Central memory CD4-positive, alpha-beta T cell (primary cell): ENCODE measurements around the gene NFATC4.
"Not testable (repeated sequence)": the region's sequence is repeated elsewhere in the genome, so short reads cannot be mapped to it uniquely, and the experiment has no call there.

Experiments used
- DNase-seq: peaks from one replicate; pipeline ENCODE4 v3.0.0; 2022

Gene NFATC4

GRCh38 chr14:24339284-24340151, 28.5 kb upstream of the NFATC4 start, which contains the start of gene RIPK3:
TSS of gene RIPK3 (minus strand) at chr14:24339991. CDS start at chr14:24339826, 165 bp downstream.
- DNase-seq, result peak; percentile 65

DNA sequence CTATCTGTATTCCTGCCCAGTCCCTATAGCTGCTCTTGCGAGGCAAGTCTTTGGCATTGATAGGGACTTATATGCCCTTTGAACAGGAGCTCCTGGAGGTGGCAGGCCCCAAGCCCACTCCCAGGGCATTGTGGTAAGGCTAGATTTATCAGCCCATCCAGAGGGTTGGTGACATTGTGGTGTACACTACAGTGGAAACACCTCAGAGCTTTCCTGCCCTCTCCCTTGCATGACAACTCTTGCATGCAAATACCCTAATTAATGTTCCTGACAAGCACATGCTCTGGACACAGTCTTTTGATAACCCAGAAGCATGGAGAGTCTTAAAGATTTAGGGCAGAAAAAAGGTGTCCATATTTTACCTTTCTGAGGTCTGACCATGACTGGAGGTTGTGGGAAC, 27.4 kb upstream of the NFATC4 start:
- no peak for DNase-seq

GRCh38 chr14:24342889-24343288, 25.1 kb upstream of the NFATC4 start:
- DNase-seq, result no peak

GRCh38 chr14:24343795-24344660, 24.0 kb upstream of the NFATC4 start:
- DNase-seq, result no peak

DNA sequence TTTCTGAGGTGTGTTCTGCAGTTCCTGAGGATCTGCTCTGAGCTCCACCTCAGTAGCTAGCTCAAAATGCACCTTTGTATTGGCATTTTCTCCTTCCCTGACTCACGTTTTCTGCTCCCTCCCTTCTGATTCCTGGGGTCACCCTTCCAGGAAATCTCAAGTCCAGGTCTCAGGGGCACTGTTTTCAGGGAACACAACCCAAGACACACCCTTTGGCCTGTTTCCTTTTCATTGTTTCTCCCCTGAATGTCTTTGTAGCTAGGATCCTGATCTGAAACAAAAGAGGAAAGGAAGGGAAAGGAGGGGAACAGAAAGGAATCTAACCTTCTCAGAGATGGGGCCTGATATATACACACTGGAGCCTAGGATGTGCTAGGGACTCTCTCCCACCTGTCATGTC, 20.9 kb upstream of the NFATC4 start:
- no peak for DNase-seq

DNA sequence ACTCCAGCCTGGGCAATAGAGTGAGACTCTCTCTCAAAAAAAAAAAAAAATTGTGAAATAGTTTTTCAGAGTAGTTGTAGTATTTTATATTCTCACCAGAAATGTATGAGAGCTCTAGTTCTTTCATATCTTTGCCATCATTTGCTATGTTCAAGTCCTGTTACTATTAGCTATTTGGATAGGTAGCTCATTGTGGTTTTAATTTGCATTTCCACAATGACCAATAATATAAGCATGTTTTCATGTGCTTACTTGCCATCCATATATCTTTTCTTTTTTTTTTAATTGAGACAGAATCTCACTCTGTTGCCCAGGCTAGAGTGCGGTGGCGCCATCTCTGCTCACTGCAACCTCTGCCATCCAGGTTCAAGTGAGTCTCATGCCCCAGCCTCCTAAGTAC, 19.8 kb upstream of the NFATC4 start:
- no peak for DNase-seq

DNA sequence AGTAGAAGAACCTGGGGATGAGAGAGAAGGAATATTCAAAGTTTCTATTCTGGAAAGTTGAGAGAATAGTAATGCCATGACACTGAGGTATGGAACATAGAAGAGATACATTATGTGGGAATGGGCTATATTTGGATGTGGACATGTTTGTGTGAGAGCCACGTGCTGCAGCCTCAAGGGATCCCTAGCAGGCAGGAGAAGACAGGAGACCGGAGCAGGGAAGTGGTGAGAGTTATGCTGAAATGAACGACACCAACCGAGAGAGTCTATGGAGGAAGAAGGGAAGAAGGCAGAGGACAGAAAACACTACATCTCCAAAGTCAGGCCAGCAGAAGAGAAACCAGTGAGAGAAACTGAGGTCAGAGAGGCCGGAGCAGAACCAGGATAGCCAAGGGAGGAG, 18.2 kb upstream of the NFATC4 start:
- no peak for DNase-seq

GRCh38 chr14:24351517-24351916, 16.5 kb upstream of the NFATC4 start:
- DNase-seq, result no peak

GRCh38 chr14:24353559-24354481, 14.2 kb upstream of the NFATC4 start:
- no peak for DNase-seq

- not testable (repeated sequence) for DNase-seq
Observed at GRCh38 chr14:24354482-24354825, 13.5 kb upstream of the NFATC4 start.

DNA sequence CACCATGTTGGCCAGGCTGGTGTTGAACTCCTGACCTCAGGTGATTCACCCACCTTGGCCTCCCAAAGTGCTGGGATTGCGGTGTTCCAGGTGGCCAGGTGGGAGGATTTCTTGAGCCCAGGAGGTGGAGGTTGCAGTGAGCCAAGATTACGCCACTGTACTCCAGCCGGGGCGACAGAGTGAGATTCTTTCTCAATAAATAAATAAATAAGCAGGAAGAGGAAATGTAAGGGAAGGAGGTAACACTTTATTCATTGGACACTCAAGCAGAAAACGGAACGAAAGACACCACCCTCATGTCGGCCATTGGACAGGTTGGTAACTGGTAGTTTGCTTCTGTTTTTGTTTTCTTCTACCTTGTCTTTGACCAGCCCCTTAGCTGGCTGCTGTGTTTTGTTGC, 13.0 kb upstream of the NFATC4 start:
- no peak for DNase-seq

DNA sequence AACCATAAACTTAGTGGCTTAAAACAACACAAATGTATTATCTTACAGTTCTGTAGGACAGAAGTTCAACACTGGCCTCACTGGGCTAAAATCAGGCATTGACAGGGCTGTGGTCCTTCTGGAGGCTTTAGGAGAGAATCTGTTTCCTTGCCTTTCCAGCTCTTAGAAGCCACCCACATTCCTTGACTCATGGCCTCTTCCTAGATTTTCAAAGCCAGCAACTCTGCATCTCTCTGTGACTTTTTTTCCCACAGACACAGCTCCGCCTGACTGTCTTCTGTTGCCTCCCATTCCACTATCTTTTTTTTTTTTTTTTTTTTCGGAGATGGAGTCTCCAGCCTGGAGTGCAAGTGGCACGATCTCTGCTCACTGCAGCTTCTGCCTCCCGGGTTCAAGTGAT, 11.8 kb upstream of the NFATC4 start:
- DNase-seq, result no peak

DNA sequence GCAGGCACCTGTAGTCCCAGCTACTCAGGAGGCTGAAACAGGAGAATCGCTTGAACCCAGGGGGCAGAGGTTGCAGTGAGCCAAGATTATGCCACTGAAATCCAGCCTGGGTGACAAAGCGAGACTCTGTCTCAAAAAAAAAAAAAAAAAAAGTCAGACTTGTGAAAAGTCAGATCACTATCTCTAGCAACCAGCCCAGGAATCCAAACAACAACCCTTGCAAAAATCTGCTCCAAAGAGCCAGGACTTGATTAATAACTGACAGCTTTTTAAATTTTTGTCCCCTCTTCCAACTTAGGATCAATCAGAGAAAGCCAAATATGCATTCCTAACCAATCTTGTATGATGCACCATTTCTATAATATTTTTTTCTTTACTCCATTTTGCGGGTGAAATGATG, 7.7 kb upstream of the NFATC4 start:
- DNase-seq, result no peak

DNA sequence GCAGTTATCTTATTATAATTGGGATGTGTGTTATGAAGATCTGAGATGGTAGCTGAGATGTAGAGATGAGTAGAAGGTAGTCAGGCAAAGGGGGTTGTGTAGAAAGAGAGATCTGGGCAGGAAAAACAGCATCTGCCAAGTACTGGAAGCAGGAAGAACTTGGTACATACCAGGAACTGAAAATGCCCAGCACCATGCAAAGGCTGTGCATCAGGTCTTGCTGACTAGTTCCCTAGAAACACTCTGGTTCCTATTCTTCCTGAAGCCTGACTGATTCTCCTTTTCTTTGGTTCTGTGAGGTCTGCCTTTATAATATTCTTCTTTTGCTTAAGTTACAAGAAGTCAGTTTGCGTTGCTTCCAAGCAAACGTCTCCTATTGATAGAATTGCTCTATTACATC, 6.7 kb upstream of the NFATC4 start:
- DNase-seq, result no peak

- no peak for DNase-seq
Observed at GRCh38 chr14:24362241-24362960, 5.6 kb upstream of the NFATC4 start.

- DNase-seq, result no peak
Observed at GRCh38 chr14:24363401-24363800, 4.6 kb upstream of the NFATC4 start.

GRCh38 chr14:24364841-24365240, 3.1 kb upstream of the NFATC4 start:
- DNase-seq, result no peak

GRCh38 chr14:24365600-24366412, 2.2 kb upstream of the NFATC4 start:
- peak; percentile 52 for DNase-seq

DNA sequence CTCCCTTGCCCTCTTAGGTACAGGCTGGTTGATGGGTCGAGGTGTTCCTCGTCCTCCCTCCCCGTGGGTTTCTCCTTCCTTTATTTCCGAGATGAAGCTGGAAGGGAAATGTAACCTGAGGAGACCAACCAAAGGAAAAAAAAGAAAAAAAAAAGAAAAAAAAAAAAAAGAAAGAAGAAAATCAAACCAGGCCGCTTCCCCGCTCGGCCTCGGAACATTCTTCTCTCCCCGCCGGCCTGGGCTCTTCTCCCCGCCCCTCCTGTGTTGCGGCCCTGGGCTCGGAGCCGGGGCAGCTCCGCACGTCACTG, 1.6 kb upstream of the NFATC4 start:
- no peak for DNase-seq

DNA sequence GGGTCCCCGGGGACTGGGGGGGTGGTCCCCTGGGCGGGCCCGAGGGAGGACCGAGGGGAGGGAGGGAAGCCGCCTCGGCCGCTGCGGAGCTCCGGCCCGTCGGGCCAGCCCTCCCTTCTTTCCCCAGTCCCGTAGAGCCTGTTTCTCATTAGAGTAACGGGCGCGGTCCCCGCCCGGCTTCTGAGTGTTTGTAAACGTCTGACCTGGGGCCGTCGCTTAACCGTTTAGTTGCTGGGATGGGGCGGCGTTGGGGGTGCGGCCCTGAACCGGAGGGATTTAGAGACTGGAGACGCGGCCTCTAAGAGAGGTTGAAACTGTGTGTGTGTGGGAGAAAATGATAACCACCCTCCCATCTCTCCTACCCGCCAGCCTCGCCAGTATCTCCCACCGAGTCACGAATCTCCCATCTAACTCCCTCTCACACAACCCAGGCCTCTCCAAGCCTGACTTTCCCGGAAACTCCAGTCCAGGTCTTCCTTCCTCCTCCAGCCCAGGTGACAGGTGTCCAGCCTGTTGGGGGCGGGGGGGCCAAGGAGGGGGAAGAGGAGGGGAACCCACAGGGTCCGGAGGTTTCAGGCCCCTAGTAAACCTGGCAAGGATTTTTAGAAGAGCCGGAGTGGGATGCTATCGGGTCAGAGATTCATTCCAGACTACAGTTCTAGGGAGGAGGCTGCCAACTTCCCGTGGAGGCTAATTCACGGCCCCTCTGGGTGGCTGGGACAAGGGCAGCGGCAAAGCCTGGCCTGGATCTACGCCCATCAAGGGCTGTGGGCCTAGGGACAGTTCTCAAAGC, 1.1 kb upstream of the NFATC4 start:
- DNase-seq, result no peak

DNA sequence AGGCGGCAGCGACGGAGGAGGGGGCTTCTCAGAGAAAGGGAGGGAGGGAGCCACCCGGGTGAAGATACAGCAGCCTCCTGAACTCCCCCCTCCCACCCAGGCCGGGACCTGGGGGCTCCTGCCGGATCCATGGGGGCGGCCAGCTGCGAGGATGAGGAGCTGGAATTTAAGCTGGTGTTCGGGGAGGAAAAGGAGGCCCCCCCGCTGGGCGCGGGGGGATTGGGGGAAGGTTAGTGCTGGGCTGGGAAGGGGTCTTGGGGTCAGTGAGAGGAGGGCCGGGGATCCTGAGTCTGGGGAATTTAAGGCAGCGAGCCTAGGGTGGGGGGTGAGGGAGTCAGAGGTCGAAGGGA, 203 bp downstream of the NFATC4 start:
- DNase-seq, result no peak
